Calu3 (cell line): ENCODE data around the gene DNAH9. TPM values are rescaled to one million over a fixed set of nuclear protein-coding genes. Genes with fewer than 3 reads are reported as not detected.

Experiments used
- BruUV-seq: library from RNA; stranded (reverse); fragments of 400-500 nt; replicated peaks from 2 replicates; lab custom pipeline; 2021; lab: Mats Ljungman, UMichigan
- CTCF ChIA-PET: fragments of 300-600 bp; sonication (Branson Sonifier 250); formaldehyde crosslinking; loops from one replicate; lab custom pipeline; 2022; ENCODE audit warnings: antibody characterized with exemption; lab: Charles Lee
- DNase-seq: peaks from one replicate; pipeline ENCODE4 v3.0.0; 2022
- H3K27ac Mint-ChIP-seq: one replicate; pipeline ENCODE4 v1.8.0; 2022; ENCODE audit warnings: mixed read lengths; ENCODE audit not compliant: unreplicated experiment
- H3K27me3 Mint-ChIP-seq: one replicate; pipeline ENCODE4 v1.8.0; 2022; ENCODE audit warnings: mixed read lengths; ENCODE audit not compliant: unreplicated experiment
- H3K36me3 Mint-ChIP-seq: one replicate; pipeline ENCODE4 v1.8.0; 2022; ENCODE audit warnings: mild to moderate bottlenecking, moderate library complexity, mixed read lengths; ENCODE audit not compliant: insufficient read depth, unreplicated experiment
- H3K4me1 Mint-ChIP-seq: one replicate; pipeline ENCODE4 v1.8.0; 2022; ENCODE audit warnings: mild to moderate bottlenecking, low read depth, mixed read lengths; ENCODE audit not compliant: unreplicated experiment
- H3K4me3 Mint-ChIP-seq: one replicate; pipeline ENCODE4 v1.8.0; 2022; ENCODE audit warnings: mild to moderate bottlenecking, low read depth, moderate library complexity, mixed read lengths; ENCODE audit not compliant: unreplicated experiment
- H3K9me3 Mint-ChIP-seq: one replicate; pipeline ENCODE4 v1.8.0; 2022; ENCODE audit warnings: low read depth, mixed read lengths; ENCODE audit not compliant: unreplicated experiment
- CTCF ChIP-seq: fragments of 200-600 bp; IDR thresholded peaks from one replicate; pipeline ENCODE4 v1.8.0; 2022; ENCODE audit warnings: antibody characterized with exemption; ENCODE audit not compliant: unreplicated experiment
- intact Hi-C: fragments of 100-400 bp; cut with micrococcal nuclease; formaldehyde crosslinking; loops from one replicate; pipeline ENCODE4 v1.10.0; 2022; ENCODE audit not compliant: unreplicated experiment
- total RNA-seq: library from RNA; stranded (reverse); gene quantifications from 2 replicates; pipeline ENCODE4 v1.2.3, GENCODE V29; 2022

Gene DNAH9
- total RNA-seq, 1 experiment from 2014 or later, result 0.19 TPM

DNA sequence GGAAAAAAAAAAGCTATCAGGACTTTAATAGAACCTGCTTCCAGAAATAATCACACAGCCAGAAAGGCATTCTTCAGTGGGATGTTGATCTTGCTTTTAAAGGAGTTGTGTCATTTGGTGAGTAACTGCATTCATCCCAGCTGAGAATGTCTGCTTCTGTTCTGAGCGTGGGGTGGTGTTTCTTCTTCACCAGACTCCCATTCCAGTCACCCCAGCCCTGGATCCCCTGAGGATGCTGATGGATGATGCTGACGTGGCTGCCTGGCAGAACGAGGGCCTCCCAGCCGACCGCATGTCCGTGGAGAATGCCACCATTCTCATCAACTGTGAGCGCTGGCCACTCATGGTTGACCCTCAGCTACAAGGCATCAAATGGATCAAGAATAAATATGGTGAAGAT, 276.5 kb downstream of the DNAH9 start:
- Mint-ChIP-seq H3K27ac (no peak overlapping the region), H3K36me3 (no peaks in the 10 kb centered on the region), H3K9me3 (peaks cover 6% of the 10 kb centered on the region), H3K4me1 (no peaks in the 10 kb centered on the region), H3K27me3 (no peaks in the 10 kb centered on the region), H3K4me3 (no peak overlapping the region)
- CTCF ChIA-PET, result no interaction called here
- no TSS peak for BruUV-seq
- no peak for TF ChIP-seq CTCF
- intact Hi-C loops, result no loop called here
- no peak for DNase-seq

- intact Hi-C loops, result no loop called here
- Mint-ChIP-seq H3K9me3 (peaks cover 2% of the 10 kb centered on the region), H3K27me3 (no peaks in the 10 kb centered on the region), H3K4me1 (no peaks in the 10 kb centered on the region), H3K36me3 (no peaks in the 10 kb centered on the region), H3K27ac (no peak overlapping the region), H3K4me3 (no peak overlapping the region)
- DNase-seq, result no peak
- CTCF ChIA-PET, result no interaction called here
- no peak for TF ChIP-seq CTCF
- BruUV-seq, result no TSS peak
Measured at GRCh38 chr17:11880714-11881113, 282.4 kb downstream of the DNAH9 start.

DNA sequence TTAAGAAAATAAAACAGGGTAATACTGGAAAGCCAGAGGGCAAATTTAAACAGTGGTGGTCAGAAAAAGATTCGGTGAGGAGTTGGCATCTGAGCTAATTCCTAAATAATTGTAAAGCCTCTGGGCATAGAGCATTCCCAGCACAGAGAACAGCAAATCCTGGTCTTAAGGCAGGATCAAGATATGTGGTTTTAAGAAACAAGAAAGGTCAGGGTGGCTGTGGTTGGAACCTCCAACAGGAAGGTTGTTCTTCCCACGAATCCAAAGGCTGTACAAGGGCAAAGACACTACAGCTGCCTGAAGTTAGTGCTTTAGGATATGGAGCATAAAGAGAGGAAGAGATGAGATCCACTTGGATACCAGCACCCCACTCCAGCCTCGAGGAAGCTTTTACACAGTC, 284.4 kb downstream of the DNAH9 start:
- no peaks in the 10 kb centered on the region for H3K36me3 Mint-ChIP-seq
- H3K9me3 Mint-ChIP-seq, result peaks cover 6% of the 10 kb centered on the region
- no peak for TF ChIP-seq CTCF
- no TSS peak for BruUV-seq
- CTCF ChIA-PET, result no interaction called here
- intact Hi-C loops, result no loop called here
- no peak for DNase-seq
- no peak overlapping the region for H3K27ac Mint-ChIP-seq
- no peaks in the 10 kb centered on the region for H3K27me3 Mint-ChIP-seq
- H3K4me1 Mint-ChIP-seq, result no peaks in the 10 kb centered on the region
- H3K4me3 Mint-ChIP-seq, result no peak overlapping the region

DNA sequence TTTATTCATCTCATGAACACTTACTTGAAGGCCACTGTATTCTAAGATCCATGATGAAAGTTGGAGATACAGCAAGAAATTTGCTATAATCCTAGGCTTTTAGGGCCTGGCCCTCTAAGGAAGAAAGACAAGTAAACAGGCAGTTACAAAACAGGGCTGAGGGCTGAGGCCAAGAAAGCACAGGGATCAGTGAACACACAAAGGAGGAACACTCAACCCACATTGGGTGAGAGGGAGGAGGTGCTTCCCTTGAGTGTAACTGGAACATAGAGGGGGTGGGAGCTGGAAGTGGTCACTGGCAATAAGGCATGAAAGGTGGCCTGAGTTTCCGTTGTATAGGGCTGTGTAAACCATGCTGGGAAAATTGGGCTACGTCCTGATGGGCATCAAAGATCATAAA, 286.8 kb downstream of the DNAH9 start:
- H3K9me3 Mint-ChIP-seq, result peaks cover 6% of the 10 kb centered on the region
- no peak overlapping the region for H3K4me3 Mint-ChIP-seq
- intact Hi-C loops, result no loop called here
- BruUV-seq, result no TSS peak
- no peaks in the 10 kb centered on the region for H3K27me3 Mint-ChIP-seq
- no peak overlapping the region for H3K27ac Mint-ChIP-seq
- no peak for DNase-seq
- no peak for TF ChIP-seq CTCF
- no peaks in the 10 kb centered on the region for H3K36me3 Mint-ChIP-seq
- H3K4me1 Mint-ChIP-seq, result no peaks in the 10 kb centered on the region
- CTCF ChIA-PET, result no interaction called here
